Activated T-helper 1 cell treated with anti-CD3 and anti-CD28 coated beads, Interleukin-2, amount 50 U/mL, for 16 hours (primary cell): ENCODE results near the gene PKD1L1.

ENCODE experiments used
- DNase-seq, 2 donors: peaks; one replicate each; pipeline ENCODE4 v3.0.0-alpha.2; 2020; ENCODE audit warnings: low read depth in 1 of 2, low spot score in 1 of 2

The PKD1L1 gene

GRCh38 chr7:47905076-47905920, 43.0 kb downstream of the PKD1L1 start:
- DNase-seq = no peak

GRCh38 chr7:47902013-47902412, 46.3 kb downstream of the PKD1L1 start:
- no peak for DNase-seq

DNA sequence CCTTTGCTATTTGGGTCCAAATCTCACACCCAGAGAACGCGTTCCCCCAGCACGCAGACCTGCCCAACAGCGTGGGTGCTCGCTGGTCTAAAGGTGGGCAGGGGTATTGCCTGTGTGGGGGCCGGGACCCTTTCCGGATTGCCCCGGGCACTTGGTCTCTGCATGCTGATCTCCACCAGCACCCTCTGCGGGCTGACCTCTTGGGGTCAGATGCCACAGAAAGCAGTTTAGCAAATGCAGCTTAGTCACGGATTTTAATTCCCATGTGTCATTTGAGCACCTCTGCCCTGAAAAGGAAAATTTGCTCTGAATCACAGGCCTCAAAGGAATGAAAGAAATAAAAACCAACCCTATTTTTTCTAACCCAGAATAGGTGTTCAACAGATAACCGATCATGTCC, 46.7 kb downstream of the PKD1L1 start:
- no peak for DNase-seq

- no peak for DNase-seq
These were observed 50.4 kb downstream of the PKD1L1 start for GRCh38 chr7:47897831-47898230.

DNA sequence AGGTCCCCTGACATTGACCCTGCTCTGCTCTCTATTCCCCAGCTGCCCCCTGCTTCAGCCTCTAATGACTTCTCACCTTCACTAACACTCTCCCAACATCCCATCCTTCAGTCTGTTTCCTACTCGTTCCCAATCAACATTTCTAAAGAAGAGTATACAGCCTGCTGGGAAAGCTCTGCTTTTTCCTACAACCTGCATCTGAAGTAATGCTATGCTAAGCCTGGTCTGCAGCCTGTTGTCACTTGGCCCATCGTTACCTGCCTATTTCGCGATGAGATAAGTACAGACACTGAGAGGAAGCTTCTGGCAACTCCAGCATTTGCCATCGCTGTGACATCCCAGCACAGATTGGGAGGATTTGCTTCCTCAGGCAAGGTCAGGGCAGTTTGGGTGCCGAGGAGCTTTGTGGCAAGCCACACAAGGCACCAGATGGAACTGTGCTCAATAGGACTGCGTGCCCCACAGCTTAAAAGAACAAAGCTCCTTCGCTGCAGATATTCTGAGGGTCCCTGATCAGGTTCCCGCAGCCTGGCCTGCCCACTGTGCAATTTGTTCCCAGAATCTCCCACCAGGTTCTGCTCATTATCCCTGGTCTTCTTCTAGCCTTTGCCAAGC, 51.4 kb downstream of the PKD1L1 start:
- DNase-seq = no peak

GRCh38 chr7:47895026-47895425, 53.2 kb downstream of the PKD1L1 start:
- DNase-seq = no peak

- DNase-seq = no peak
These were observed 54.4 kb downstream of the PKD1L1 start for GRCh38 chr7:47893721-47894365.

- DNase-seq = no peak
These were observed 55.0 kb downstream of the PKD1L1 start for GRCh38 chr7:47893238-47893637.

GRCh38 chr7:47890606-47891005, 57.7 kb downstream of the PKD1L1 start:
- DNase-seq = no peak

GRCh38 chr7:47890125-47890524, 58.1 kb downstream of the PKD1L1 start:
- DNase-seq = no peak

- no peak for DNase-seq
These were observed 58.5 kb downstream of the PKD1L1 start for GRCh38 chr7:47889723-47890122.

- DNase-seq = no peak
These were observed 59.6 kb downstream of the PKD1L1 start for GRCh38 chr7:47888371-47889265.

GRCh38 chr7:47887016-47887640, 61.1 kb downstream of the PKD1L1 start:
- no peak for DNase-seq

DNA sequence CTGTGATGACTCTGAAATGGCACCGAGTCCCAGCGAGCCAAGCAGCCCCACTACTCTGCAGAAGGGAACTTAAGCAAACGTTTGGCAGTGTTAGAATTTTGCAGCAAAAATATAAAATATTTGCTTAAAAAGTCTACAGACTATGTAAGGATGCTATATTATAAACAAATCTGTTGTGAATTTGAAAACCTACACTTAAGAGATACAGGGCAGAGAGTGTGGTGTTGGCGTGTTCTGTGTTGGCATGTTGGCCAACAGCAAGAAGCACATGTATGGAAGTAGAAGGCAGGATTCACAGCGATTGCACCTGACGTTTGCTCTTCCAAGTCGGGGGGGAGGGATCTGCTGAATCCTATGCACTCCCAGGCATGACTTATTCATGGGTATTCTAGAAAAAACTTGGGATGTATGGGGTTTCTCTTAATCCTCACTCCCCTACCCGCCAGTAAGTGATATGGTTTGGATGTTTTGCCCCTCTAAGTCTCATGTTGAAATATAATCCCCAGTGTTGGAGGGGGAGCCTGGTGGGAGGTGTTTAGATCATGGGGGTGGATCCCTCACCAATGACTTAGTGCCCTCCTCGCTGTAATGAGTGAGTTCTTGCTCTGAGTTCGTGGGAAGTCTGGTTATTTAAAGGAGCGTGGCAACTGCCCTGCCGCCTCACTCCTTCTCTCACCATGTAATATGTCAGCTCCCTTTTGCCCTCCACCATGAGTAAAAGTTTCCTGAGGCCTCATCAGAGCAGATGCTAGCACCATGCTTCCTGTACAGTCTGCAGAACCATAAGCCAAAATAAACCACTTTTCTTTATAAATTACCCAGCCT, 62.1 kb downstream of the PKD1L1 start:
- no peak for DNase-seq

GRCh38 chr7:47885309-47885986, 62.8 kb downstream of the PKD1L1 start:
- no peak for DNase-seq

GRCh38 chr7:47884675-47885074, 63.6 kb downstream of the PKD1L1 start:
- DNase-seq = no peak

- no peak for DNase-seq
These were observed 65.6 kb downstream of the PKD1L1 start for GRCh38 chr7:47882635-47883034.

- no peak for DNase-seq
These were observed 67.0 kb downstream of the PKD1L1 start for GRCh38 chr7:47881256-47881655.

DNA sequence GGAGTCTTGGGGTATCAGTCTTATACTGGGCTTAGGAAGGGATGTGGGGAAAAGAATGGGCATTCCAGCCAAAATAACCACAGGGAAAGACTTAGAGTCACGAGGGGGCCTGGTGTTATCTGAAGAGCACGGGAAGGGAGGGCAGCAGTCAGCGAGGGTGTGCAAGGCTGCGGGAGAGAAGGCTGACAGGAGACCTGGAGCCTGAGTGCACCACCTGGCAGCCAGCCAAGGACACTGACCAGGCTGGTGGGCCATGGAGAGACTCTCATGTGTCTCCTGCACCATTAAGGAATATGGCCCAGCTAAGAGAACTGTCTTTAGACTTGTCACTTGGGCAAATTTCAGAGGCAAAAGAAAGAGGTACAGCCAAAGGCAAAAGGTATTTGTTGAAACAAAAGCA, 69.6 kb downstream of the PKD1L1 start:
- no peak for DNase-seq
